GM10266 (cell line): ENCODE results near the gene TERF2IP.

ENCODE experiments used
- DNase-seq: peaks from one replicate; pipeline ENCODE4 v3.0.0; 2012; ENCODE audit errors: extremely low spot score
- TF ChIP-seq, protein P1 (sequence below): IDR thresholded peaks from 2 replicates; pipeline ENCODE4 v1.5.1; 2012; ENCODE audit warnings: mild to moderate bottlenecking, low read depth; ENCODE audit not compliant: control insufficient read depth, insufficient read depth; ENCODE audit errors: missing control alignments

Gene TERF2IP

DNA sequence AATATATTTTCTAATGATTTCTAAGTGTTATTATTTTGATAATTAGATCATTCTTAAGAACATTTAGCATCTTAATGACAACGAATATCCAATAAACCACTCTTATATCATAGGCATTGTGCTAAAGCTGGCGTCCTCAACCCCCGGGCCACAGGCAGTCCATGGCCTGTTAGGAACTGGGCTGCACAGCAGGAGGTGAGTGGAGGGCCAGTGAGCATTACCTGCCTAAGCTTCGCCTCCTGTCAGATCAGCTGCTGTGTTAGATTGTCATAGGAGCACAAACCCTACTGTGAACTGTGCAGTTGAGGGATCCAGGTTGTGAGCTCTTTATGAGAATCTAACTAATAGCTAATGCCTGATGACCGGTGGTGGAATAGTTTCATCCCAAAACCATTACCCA lies 50.0 kb downstream of the TERF2IP start:
- TF ChIP-seq, protein P1, sequence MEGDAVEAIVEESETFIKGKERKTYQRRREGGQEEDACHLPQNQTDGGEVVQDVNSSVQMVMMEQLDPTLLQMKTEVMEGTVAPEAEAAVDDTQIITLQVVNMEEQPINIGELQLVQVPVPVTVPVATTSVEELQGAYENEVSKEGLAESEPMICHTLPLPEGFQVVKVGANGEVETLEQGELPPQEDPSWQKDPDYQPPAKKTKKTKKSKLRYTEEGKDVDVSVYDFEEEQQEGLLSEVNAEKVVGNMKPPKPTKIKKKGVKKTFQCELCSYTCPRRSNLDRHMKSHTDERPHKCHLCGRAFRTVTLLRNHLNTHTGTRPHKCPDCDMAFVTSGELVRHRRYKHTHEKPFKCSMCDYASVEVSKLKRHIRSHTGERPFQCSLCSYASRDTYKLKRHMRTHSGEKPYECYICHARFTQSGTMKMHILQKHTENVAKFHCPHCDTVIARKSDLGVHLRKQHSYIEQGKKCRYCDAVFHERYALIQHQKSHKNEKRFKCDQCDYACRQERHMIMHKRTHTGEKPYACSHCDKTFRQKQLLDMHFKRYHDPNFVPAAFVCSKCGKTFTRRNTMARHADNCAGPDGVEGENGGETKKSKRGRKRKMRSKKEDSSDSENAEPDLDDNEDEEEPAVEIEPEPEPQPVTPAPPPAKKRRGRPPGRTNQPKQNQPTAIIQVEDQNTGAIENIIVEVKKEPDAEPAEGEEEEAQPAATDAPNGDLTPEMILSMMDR: no peak
- no peak for DNase-seq

- DNase-seq: no peak
- TF ChIP-seq, protein P1: no peak
These were observed 53.8 kb downstream of the TERF2IP start, which contains the start of gene DUXB for GRCh38 chr16:75701361-75701760. DUXB (minus strand) TSS chr16:75701461; CDS start chr16:75701418, 43 bp downstream.

- TF ChIP-seq, protein P1: no peak
- no peak for DNase-seq
These were observed 54.7 kb downstream of the TERF2IP start for GRCh38 chr16:75702242-75702641.

GRCh38 chr16:75703306-75703705 lies 55.7 kb downstream of the TERF2IP start:
- TF ChIP-seq, protein P1: no peak

More at GRCh38 chr16:75703306-75703705, 55.7 kb downstream of the TERF2IP start:
- DNase-seq: no peak
